ENCODE data around the gene PTEN. TPM values are rescaled to one million over a fixed set of nuclear protein-coding genes. Genes with fewer than 3 reads are reported as not detected.

The PTEN gene
- total RNA-seq, 1 experiment from 2014 or later, result 11.6 TPM

GRCh38 chr10:87918254-87918859, 54.9 kb downstream of the PTEN start:
- DNase-seq (ENCODE audit: low spot score), result no peak

GRCh38 chr10:87920538-87920937, 57.1 kb downstream of the PTEN start:
- no peak for DNase-seq (ENCODE audit: low spot score)

GRCh38 chr10:87921931-87922688, 58.7 kb downstream of the PTEN start:
- DNase-seq (ENCODE audit: low spot score), result no peak

GRCh38 chr10:87923233-87923632, 59.8 kb downstream of the PTEN start:
- no peak for DNase-seq (ENCODE audit: low spot score)

- DNase-seq (ENCODE audit: low spot score), result no peak
Measured at GRCh38 chr10:87925570-87925969, 62.1 kb downstream of the PTEN start.

GRCh38 chr10:87927091-87927490, 63.7 kb downstream of the PTEN start:
- no peak for DNase-seq (ENCODE audit: low spot score)

- no peak for DNase-seq (ENCODE audit: low spot score)
Measured at GRCh38 chr10:87928996-87929395, 65.6 kb downstream of the PTEN start.

GRCh38 chr10:87930141-87930540, 66.7 kb downstream of the PTEN start:
- no peak for DNase-seq (ENCODE audit: low spot score)

- DNase-seq (ENCODE audit: low spot score), result no peak
Measured at GRCh38 chr10:87930934-87931835, 67.8 kb downstream of the PTEN start.

- DNase-seq (ENCODE audit: low spot score), result no peak
Measured at GRCh38 chr10:87931836-87932230, 68.4 kb downstream of the PTEN start.

- DNase-seq (ENCODE audit: low spot score), result no peak
Measured at GRCh38 chr10:87935290-87936141, 72.1 kb downstream of the PTEN start.

- no peak for DNase-seq (ENCODE audit: low spot score)
Measured at GRCh38 chr10:87940210-87940609, 76.8 kb downstream of the PTEN start.

- DNase-seq (ENCODE audit: low spot score), result no peak
Measured at GRCh38 chr10:87942884-87943527, 79.6 kb downstream of the PTEN start.

- DNase-seq (ENCODE audit: low spot score), result no peak
Measured at GRCh38 chr10:87945984-87946383, 82.6 kb downstream of the PTEN start.

- DNase-seq (ENCODE audit: low spot score), result no peak
Measured at GRCh38 chr10:87952612-87953011, 89.2 kb downstream of the PTEN start.

GRCh38 chr10:87956055-87956454, 92.6 kb downstream of the PTEN start:
- no peak for DNase-seq (ENCODE audit: low spot score)

- DNase-seq (ENCODE audit: low spot score), result no peak
Measured at GRCh38 chr10:87957702-87958101, 94.3 kb downstream of the PTEN start.

- DNase-seq (ENCODE audit: low spot score), result no peak
Measured at GRCh38 chr10:87960230-87960629, 96.8 kb downstream of the PTEN start.

- no peak for DNase-seq (ENCODE audit: low spot score)
Measured at GRCh38 chr10:87961314-87961713, 97.9 kb downstream of the PTEN start.

- no peak for DNase-seq (ENCODE audit: low spot score)
Measured at GRCh38 chr10:87966459-87966858, 103.0 kb downstream of the PTEN start.

- DNase-seq (ENCODE audit: low spot score), result no peak
Measured at GRCh38 chr10:87973635-87974034, 110.2 kb downstream of the PTEN start.

Measured in A172 (cell line).